ENCODE measurements around the gene LRRFIP2.
"Not testable (repeated sequence)": the region's sequence is repeated elsewhere in the genome, so short reads cannot be mapped to it uniquely, and the experiment has no call there.

LRRFIP2 gene

GRCh38 chr3:37183976-37184375 is 9.6 kb upstream of the LRRFIP2 start:
- DNase-seq (ENCODE audit: low spot score): peak; percentile 40

GRCh38 chr3:37183375-37183831 is 9.0 kb upstream of the LRRFIP2 start:
- DNase-seq (ENCODE audit: low spot score): peak; percentile 52

GRCh38 chr3:37182816-37183215 is 8.4 kb upstream of the LRRFIP2 start:
- DNase-seq (ENCODE audit: low spot score): no peak

GRCh38 chr3:37181756-37182155 is 7.4 kb upstream of the LRRFIP2 start:
- DNase-seq (ENCODE audit: low spot score): no peak

- DNase-seq (ENCODE audit: low spot score): no peak
These were observed 5.0 kb upstream of the LRRFIP2 start for GRCh38 chr3:37179144-37179967.

- no peak for DNase-seq (ENCODE audit: low spot score)
These were observed 576 bp downstream of the LRRFIP2 start for GRCh38 chr3:37173806-37174205.

DNA sequence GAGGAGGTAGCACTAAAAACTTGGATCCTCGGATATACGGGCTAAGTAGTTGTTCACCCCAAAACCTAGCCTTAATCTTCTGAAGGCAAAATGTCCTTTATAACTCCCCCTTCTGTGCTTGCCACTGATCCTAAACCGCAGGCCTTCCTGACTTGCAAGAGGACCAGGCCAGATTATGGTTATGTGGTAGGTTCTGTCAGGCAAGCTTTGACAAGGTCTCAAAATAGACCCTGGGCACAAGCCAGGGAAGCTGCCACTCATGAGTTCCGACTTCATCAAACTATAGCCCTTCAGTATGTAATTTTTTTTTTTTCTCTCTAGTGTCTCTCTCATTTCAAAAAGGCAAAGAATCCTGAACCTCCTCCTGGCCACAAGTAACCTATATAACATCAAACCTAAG is 3.2 kb downstream of the LRRFIP2 start:
- no peak for DNase-seq (ENCODE audit: low spot score)

DNA sequence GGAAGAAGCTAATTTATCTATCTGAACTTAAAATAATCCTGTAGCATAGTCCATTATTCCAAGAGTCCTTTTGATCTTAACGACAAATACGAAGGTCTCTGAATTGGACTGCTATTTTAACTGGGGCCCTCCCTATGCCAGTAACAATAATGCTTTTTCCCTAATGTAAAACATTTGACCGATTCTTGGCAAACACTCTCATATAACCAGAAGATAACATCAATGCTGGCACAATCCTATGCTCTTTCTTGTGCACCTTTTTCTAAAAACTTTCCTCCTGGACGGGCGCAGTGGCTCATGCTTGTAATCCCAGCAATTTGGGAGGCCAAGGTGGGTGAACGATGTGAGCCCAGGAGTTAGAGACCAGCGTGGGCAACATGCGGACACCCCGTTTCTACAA is 3.9 kb downstream of the LRRFIP2 start:
- DNase-seq (ENCODE audit: low spot score): no peak

GRCh38 chr3:37170060-37170459 is 4.3 kb downstream of the LRRFIP2 start:
- DNase-seq (ENCODE audit: low spot score): no peak

- no peak for DNase-seq (ENCODE audit: low spot score)
These were observed 5.5 kb downstream of the LRRFIP2 start for GRCh38 chr3:37168896-37169295.

DNA sequence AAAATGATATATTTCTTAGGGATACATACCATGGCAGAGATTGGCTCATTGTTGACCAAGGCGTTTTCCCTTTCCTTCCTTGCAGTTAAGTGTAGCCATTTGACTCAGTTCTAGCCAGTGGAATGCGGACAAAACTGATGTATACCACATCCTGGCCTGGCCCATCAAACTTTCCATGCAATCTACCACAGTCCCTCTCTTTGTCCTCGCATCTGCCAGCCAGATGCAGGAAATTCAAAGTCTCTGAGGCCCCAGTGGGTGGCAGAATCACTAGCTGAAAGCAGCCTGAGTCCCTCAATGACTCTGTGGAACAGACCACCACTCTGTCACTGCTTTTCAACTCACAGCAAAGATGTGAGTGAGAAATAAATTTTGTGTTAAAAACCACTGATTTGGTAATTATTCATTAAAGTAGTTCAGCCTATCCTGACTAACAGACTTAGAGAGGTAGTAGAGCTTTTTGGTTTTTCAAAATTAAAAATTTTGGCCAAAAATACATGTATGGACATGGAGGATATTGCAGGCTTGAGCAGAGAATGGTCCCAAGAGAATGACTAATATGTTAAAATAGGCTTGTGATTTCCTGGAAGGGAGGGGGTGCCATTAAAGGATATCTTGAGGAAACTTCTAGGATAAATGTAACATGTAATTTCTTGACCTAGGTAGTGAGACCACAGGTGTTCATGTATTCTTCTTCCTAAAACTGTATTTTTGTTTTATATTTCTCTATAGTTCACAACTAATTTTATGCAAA is 10.9 kb downstream of the LRRFIP2 start:
- peak; percentile 74 for DNase-seq (ENCODE audit: low spot score)

- no peak for DNase-seq (ENCODE audit: low spot score)
These were observed 11.7 kb downstream of the LRRFIP2 start for GRCh38 chr3:37162501-37163245.

GRCh38 chr3:37161351-37161750 is 13.0 kb downstream of the LRRFIP2 start:
- DNase-seq (ENCODE audit: low spot score): no peak

DNA sequence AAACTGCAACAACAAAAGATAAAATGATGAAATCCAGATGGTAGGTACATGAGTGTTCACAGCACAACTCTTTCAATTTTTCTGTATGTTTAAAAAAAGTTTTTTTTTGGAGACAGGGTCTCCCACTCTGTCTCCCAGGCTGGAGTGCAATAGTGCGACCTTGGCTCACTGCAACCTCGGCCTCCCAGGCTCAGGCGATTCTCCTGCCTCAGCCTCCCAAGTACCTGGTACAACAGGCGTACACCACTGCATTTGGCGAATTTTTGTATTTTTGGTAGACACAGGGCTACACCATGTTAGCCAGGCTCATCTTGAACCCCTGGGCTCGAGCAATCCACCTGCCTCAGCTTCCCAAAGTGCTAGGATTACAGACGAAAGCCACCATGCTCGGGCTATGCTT is 18.6 kb downstream of the LRRFIP2 start:
- no peak for DNase-seq (ENCODE audit: low spot score)

- no peak for DNase-seq (ENCODE audit: low spot score)
These were observed 19.6 kb downstream of the LRRFIP2 start for GRCh38 chr3:37154668-37155314.

DNA sequence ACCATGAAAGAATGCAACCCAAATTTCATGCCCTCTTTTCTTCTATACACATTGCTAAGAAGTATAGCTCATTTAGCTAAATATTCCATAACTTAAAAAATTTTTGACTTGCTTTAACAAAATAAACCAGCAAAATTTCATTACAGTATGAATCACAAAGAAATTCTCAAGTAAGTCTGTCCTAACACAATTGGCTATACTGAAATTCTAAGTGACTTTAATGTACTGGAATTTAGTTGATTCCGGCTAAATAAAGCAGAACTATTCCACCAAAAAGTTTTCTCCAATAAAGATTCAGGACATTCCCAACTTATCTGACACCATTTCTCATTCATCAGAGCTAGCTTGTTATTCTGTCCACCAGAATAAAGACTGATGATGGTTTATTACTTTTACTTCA is 23.8 kb downstream of the LRRFIP2 start:
- no peak for DNase-seq (ENCODE audit: low spot score)

DNA sequence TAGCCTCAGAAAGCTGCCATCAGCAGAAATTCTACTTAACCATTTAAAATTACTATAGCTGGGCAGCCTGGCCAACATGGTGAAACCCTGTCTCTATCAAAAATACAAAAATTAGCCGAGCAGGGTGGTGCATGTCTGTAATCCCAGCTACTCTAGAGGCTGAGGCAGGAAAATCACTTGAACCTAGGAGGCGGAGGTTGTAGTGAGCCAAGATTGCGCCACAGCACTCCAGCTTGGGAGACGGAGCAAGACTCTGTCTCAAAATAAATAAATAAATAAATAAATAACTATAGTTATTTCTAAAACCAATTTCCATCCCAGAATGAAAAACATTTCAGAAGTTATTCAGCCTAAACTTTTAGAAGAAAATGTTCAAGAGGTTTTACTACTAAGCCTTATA is 25.1 kb downstream of the LRRFIP2 start:
- no peak for DNase-seq (ENCODE audit: low spot score)

DNA sequence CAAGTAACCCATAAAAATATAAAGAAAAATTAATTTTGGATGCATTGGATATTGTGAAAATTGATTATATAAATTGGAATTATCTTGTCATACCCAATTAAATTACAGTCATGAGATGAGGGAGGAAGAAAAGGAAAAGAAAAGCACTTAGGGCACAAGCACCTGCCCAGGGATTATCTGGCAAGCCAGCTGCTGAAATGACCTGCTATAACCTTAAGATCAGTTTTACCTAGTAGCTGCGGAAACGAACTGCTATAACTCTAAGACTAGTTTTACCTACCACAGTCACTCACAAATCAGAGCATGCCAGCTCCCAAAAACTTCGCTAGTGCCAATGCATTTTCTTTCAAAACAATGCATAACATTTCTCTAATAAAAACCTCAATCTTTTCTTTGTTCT is 26.2 kb downstream of the LRRFIP2 start:
- no peak for DNase-seq (ENCODE audit: low spot score)

- no peak for DNase-seq (ENCODE audit: low spot score)
These were observed 26.7 kb downstream of the LRRFIP2 start for GRCh38 chr3:37147666-37148065.

DNA sequence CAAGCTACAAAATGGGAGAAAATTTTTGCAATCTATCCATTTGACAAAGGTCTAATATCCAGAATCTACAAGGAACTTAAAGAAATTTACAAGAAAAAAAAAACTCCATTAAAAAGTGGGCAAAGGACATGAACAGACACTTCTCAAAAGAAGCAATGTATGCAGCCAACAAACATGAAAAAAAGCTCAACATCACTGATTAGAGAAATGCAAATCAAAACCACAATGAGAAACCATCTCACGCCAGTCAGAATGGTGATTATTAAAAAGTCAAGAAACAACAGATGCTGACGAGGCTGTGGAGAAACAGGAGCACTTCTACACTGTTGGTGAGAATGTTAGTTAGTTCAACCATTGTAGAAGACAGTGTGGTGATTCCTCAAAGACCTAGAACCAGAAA is 27.5 kb downstream of the LRRFIP2 start:
- not testable (repeated sequence) for DNase-seq (ENCODE audit: low spot score)

DNA sequence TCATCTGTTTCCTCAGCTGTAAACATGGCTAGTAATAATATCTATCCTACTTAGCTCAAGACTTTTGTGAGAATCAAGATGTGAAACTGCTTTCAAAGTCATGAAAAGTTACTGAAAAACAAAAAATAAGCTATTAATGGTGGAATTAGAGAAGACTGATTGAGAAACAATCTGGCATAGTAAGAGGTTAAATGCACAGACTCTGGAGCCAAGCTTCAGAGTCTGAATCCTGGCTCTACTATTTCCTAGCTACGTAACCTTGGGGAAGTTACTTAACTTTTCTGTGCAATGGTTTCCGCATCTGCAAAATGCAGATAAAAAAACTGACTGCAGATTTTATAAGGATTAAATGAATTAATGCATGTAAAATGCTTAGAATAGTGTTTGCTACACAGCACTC is 28.8 kb downstream of the LRRFIP2 start:
- DNase-seq (ENCODE audit: low spot score): no peak

DNA sequence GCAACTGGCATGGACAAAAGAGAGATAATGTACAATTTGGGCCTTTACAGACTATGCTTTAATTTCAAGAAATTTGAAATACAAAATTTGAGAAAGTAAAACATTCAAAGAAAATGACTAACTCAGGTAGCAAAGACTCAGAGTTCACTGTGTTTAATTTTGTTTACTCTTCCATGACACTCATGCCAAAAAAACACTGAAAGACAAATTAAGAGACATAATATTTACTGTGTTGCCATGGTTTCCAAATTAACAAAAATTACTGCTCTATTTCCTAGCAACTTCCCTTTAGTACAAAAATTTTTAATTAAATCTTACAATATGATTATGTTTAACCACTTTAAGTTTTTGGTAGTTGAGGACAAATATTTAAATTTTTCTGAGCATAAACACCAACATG is 29.6 kb downstream of the LRRFIP2 start:
- no peak for DNase-seq (ENCODE audit: low spot score)

All from AG20443 (cell line).